ENCODE results near the gene CLTC. TPM values are rescaled to one million over a fixed set of nuclear protein-coding genes. Genes with fewer than 3 reads are reported as not detected.

Gene CLTC
- total and polyA plus RNA-seq, 2 of the 4 experiments (the other 2 are of a cell fraction) = 181 to 641 TPM

DNA sequence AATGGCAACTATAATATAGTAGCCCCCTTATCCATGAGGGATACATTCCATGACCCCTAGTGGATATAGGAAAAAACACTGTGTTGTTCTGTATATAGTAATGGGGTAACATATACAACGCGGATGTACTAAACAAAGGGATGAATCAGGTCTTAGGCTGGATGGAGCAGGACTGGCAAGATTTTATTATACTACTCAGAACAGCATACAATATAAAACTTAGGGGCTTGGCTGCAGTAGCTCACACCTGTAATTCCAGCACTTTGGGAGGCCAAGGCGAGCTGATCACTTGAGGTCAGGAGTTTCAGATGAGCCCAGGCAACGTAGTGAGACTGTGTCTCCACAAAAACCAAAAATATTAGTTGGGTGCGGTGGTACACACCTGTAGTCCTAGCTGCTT lies 114.5 kb downstream of the CLTC start:
- Histone ChIP-seq H4K20me1 (ENCODE audit: insufficient read depth, low read length) (no peaks in the 10 kb centered on the region), H3K56ac (ENCODE audit: extremely low read depth, insufficient read depth, low read length) (no peak overlapping the region), H4K5ac (ENCODE audit: low read depth, low read length) (no peak overlapping the region), H3K4me3 (ENCODE audit: insufficient read depth, low read depth, low read length) (no peak overlapping the region), H2AK5ac (ENCODE audit: low read depth, low read length) (no peak overlapping the region), H4K8ac (ENCODE audit: low read depth in 2 of 2, low read length in 2 of 2) (no peak overlapping the region), H2BK20ac (ENCODE audit: low read depth, low read length) (no peak overlapping the region), H2BK120ac (ENCODE audit: low read depth, low read length) (no peak overlapping the region), H3K18ac (ENCODE audit: low read depth, low read length) (no peak overlapping the region), H2AFZ (replicated peaks; ENCODE audit: low read length, poor library complexity) (no peak overlapping the region), H3K9me3 (ENCODE audit: control insufficient read depth, insufficient read depth, low read length) (no peaks in the 10 kb centered on the region), H4K91ac (ENCODE audit: insufficient read depth, low read depth, low read length) (no peak overlapping the region), H2AK9ac (replicated peaks; ENCODE audit: low read depth, low read length, poor library complexity) (no peak overlapping the region), H3K9me1 (ENCODE audit: insufficient read depth, low read length) (peaks cover 2% of the 10 kb centered on the region; the same call in 1 of the 2 replicates), H3K79me1 (ENCODE audit: low read depth in 1 of 2, low read length in 2 of 2) (peaks cover 12 to 43% of the 10 kb centered on the region in 2 experiments), H3K23ac (ENCODE audit: low read depth, low read length) (no peak overlapping the region), H2BK15ac (ENCODE audit: low read depth, low read length) (no peak overlapping the region), H3K36me3 (ENCODE audit: control insufficient read depth, insufficient read depth, low read length) (peaks cover 3% of the 10 kb centered on the region), H3K9ac (ENCODE audit: low read depth, low read length) (no peak overlapping the region), H3K27me3 (ENCODE audit: control insufficient read depth, insufficient read depth, low read length) (no peaks in the 10 kb centered on the region), H3K4ac (ENCODE audit: low read depth, low read length) (no peak overlapping the region), H3K27ac (ENCODE audit: insufficient read depth, low read length) (no peak overlapping the region), H3K14ac (replicated peaks; ENCODE audit: low read depth, low read length) (no peak overlapping the region), H2BK5ac (ENCODE audit: low read depth, low read length, poor library complexity, severe bottlenecking) (no peak overlapping the region), H3K4me2 (ENCODE audit: low read depth, low read length) (no peak overlapping the region), H3K4me1 (ENCODE audit: control insufficient read depth, insufficient read depth, low read length) (no peaks in the 10 kb centered on the region; the same call in 1 of the 2 replicates)
- no CpG with 5 or more reads among the region's 5 CpGs for WGBS, 2 experiments (ENCODE audit: extremely low coverage in 2 of 2, insufficient read length in 1 of 2)
- intact Hi-C loops (cut with micrococcal nuclease) = no loop called here
- ChIA-PET CTCF (no interaction called here), POLR2A (ENCODE audit: unreplicated experiment) (no interaction called here)
- TF ChIP-seq SMC3 (IDR thresholded peaks at IDR 0.05; ENCODE audit: low read depth, low read length) = no peak
- no peak for TF ChIP-seq BHLHE40 (IDR thresholded peaks at IDR 0.05; ENCODE audit: low read depth, low read length)
- no peak for TF ChIP-seq ELK1 (IDR thresholded peaks at IDR 0.05; ENCODE audit: borderline replicate concordance, low read depth, low read length)
- no peak for TF ChIP-seq MAFK (IDR thresholded peaks at IDR 0.05; ENCODE audit: low read depth, low read length)
- TF ChIP-seq CHD1 (IDR thresholded peaks at IDR 0.05; ENCODE audit: low read depth, low read length) = no peak
- no peak for TF ChIP-seq FOS (IDR thresholded peaks at IDR 0.05; ENCODE audit: low read depth, low read length)
- dilution Hi-C loops (cut with HindIII; ENCODE audit: low sequenced_read_pairs, unreplicated experiment) = no loop called here
- DNase-seq = no peak
- in situ Hi-C loops (cut with MboI; ENCODE audit: low sequenced_read_pairs) = no loop called here
- ATAC-seq (ENCODE audit: low read depth) = no peak
- no TSS peak for BruUV-seq (replicated peaks)
